Colonic mucosa (tissue), 4 donors: ENCODE results near the gene CPXM2. TPM values are rescaled to one million over a fixed set of nuclear protein-coding genes. Genes with fewer than 3 reads are reported as not detected.

Experiments used
- DNase-seq: peaks from one replicate; pipeline ENCODE4 v3.0.0-alpha.2; 2020
- H3K27ac ChIP-seq: fragments of 200-600 bp; one replicate; pipeline ENCODE4 v1.8.0; 2021
- H3K27me3 ChIP-seq: fragments of 200-600 bp; one replicate; pipeline ENCODE4 v1.8.0; 2021
- H3K36me3 ChIP-seq: fragments of 200-600 bp; one replicate; pipeline ENCODE4 v1.8.0; 2021
- H3K4me1 ChIP-seq: fragments of 200-600 bp; one replicate; pipeline ENCODE4 v1.8.0; 2021; ENCODE audit warnings: mild to moderate bottlenecking
- H3K4me3 ChIP-seq: fragments of 200-600 bp; one replicate; pipeline ENCODE4 v1.8.0; 2021
- H3K9ac ChIP-seq, 2 donors: one replicate each; pipeline ENCODE4 v1.7.0; 2013; ENCODE audit warnings: control low read depth in 2 of 2, low read depth in 2 of 2, low read length in 2 of 2
- H3K9me3 ChIP-seq: fragments of 200-600 bp; one replicate; pipeline ENCODE4 v1.8.0; 2021
- intact Hi-C: fragments of 100-400 bp; cut with DNase I; formaldehyde crosslinking; loops from one replicate; pipeline ENCODE4 v1.14.1; 2022
- total RNA-seq, 2 donors: library from RNA; stranded (reverse); fragmentation: NEBNext Ultra II Directional in 1 of 2; extraction: Animal tissue kit (Norgen Biotek cat#: 25700) in 1 of 2; gene quantifications; one replicate each; pipeline ENCODE4 v1.2.1, GENCODE V29; 2021
- TF ChIP-seq, protein P1 (sequence below): fragments of 200-600 bp; IDR thresholded peaks from one replicate; pipeline ENCODE4 v1.8.0; 2022; ENCODE audit warnings: antibody characterized with exemption, mild to moderate bottlenecking
- donor health status: healthy.
- donor health status: DM: no; HTN: no; CAD: no.
- donor health status: DM: no; HTN: no; CAD: no.

The CPXM2 gene
- total RNA-seq, 2 donors from 2014 or later, result 5.8 to 12.9 TPM

DNA sequence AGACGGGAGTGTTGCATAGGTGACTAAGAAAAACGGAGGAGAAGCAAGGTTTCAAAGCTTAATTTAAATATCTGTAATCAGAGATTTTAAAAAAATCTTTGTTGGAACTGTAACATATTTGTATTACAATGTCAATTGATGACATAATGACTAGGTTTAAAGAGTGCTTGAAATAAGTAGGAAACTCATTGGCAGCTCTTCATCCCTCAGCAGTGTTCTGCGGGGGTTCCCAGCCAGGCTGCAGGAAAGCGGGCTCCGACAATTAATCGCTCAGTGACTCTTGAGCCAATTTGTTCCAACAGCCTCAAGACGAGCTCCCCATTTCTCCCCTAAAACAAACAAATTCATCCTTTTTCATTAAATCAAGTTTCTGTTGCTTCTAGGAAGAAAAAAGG is 22.6 kb downstream of the CPXM2 start:
- intact Hi-C loops, result no loop called here
- Histone ChIP-seq H3K4me3 (no peak overlapping the region), H3K36me3 (no peaks in the 10 kb centered on the region), H3K4me1 (no peaks in the 10 kb centered on the region), H3K27me3 (no peaks in the 10 kb centered on the region), H3K9ac (no peak overlapping the region), H3K9me3 (no peaks in the 10 kb centered on the region), H3K27ac (no peak overlapping the region)
- no peak for DNase-seq
- TF ChIP-seq, protein P1, sequence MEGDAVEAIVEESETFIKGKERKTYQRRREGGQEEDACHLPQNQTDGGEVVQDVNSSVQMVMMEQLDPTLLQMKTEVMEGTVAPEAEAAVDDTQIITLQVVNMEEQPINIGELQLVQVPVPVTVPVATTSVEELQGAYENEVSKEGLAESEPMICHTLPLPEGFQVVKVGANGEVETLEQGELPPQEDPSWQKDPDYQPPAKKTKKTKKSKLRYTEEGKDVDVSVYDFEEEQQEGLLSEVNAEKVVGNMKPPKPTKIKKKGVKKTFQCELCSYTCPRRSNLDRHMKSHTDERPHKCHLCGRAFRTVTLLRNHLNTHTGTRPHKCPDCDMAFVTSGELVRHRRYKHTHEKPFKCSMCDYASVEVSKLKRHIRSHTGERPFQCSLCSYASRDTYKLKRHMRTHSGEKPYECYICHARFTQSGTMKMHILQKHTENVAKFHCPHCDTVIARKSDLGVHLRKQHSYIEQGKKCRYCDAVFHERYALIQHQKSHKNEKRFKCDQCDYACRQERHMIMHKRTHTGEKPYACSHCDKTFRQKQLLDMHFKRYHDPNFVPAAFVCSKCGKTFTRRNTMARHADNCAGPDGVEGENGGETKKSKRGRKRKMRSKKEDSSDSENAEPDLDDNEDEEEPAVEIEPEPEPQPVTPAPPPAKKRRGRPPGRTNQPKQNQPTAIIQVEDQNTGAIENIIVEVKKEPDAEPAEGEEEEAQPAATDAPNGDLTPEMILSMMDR, result no peak

DNA sequence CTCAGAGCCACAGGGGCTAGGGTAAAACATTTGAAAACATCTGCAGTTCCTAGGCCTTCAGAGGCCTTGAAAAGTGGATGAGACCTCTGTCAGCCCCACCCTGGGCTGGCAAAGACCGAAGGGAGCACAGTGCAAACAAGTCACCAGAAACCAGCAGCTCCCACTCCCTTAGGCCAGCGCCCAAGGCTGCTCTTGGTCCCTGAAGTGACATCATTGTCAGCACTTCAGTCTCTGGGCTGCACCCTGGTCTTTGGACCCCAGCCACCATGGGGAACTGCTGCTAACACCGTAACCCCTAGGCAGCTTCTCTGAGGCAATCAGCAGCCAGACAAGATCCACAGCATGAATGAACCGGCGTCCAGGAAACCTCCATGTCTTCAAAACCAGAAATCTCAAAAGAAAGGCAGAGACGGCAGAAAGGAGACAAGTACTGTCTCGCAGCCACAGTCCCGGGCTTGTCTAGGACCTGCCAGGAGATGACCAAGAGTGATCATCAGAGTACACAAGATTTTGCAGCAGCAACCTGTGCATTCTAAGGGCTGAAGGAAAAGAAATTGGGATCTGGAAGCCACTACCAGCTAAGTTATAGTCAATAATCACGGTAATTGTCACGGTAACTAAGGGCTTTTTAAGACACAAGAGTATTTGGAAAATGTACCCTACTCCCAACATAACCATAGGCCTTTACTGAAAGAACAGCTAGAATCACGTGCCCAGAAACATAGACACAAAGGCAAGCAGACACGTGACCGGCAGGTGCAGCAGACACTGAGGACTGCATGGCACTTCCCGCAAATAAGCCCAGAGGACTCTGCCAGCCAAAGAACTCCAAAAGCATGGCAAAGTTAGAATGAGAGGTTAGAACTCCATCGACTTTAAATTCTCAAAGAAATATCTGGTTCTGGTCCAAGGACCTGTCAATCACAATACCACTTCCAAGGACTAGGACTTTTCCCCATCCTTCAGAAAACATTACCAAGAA is 23.3 kb downstream of the CPXM2 start:
- no peaks in the 10 kb centered on the region for H3K4me1 ChIP-seq
- no peaks in the 10 kb centered on the region for H3K27me3 ChIP-seq
- no peaks in the 10 kb centered on the region for H3K36me3 ChIP-seq
- TF ChIP-seq, protein P1, result no peak
- no peak for DNase-seq
- intact Hi-C loops, result no loop called here
- H3K9me3 ChIP-seq, result no peaks in the 10 kb centered on the region
- no peak overlapping the region for H3K9ac ChIP-seq
- H3K27ac ChIP-seq, result no peak overlapping the region
- H3K4me3 ChIP-seq, result no peak overlapping the region

DNA sequence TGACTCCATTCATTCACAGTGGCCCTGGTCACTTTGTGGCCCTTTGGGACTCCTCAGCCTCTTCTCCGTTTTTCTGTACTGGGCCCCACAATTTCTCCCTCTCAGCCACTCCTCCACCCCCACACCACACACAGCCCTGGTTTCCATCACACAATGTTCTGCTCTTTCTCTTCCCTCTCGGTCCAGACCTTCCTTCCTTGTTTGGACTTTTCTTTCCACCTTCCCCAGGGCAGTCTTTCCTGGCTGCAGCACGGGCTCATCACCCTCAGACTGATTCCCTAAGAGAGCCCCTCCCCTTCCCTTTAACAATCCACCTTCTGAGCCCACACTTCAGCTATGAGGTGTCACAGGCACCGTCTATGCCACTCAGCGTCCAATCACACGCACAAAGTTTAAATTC is 25.7 kb downstream of the CPXM2 start:
- Histone ChIP-seq H3K4me3 (no peak overlapping the region), H3K36me3 (no peaks in the 10 kb centered on the region), H3K9ac (no peak overlapping the region), H3K27me3 (no peaks in the 10 kb centered on the region), H3K27ac (peak overlapping the region; percentile 0), H3K4me1 (no peaks in the 10 kb centered on the region), H3K9me3 (no peaks in the 10 kb centered on the region)
- TF ChIP-seq, protein P1, result no peak
- intact Hi-C loops, result no loop called here
- no peak for DNase-seq

DNA sequence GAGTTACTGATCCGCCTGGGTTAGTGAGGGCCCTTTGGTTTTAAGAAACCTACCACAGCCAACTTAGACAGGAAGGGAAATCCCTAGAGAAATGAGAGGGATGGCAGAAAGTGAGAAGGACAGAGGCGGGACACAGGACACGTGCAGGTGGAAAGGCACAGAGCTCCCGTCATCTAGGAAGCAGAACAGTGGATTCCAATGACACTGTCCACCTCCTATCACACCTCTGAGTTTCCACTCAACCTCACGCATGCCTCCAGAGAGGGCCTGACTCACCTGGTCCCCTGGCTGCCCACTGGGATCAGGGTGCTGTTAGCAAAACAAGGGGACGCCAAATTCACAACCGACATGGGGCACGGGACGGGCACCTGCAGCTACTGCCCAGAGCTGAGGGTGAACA is 26.3 kb downstream of the CPXM2 start:
- Histone ChIP-seq H3K9me3 (no peaks in the 10 kb centered on the region), H3K9ac (no peak overlapping the region), H3K27ac (peak overlapping the region; percentile 0), H3K36me3 (no peaks in the 10 kb centered on the region), H3K4me1 (no peaks in the 10 kb centered on the region), H3K27me3 (no peaks in the 10 kb centered on the region), H3K4me3 (no peak overlapping the region)
- intact Hi-C loops, result no loop called here
- DNase-seq, result no peak
- TF ChIP-seq, protein P1, result no peak

DNA sequence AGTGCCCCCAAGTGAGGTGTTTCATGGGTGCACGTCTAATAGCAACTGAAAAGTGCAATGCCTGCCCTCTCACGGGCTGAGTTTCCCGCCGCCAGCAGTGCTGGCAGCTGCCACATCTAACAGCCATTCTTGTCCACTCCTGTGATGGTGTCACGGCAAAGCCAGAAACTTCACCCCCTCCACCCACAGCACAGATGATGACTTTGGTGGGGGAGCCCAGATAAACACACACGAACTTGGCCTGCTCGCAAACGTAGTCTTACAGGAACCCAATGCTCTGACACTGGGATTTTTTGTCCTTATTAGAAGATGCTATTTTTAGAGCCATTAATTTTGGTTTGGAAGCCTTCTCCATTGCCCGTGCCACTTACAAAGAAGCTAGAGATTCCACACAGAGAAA is 26.7 kb downstream of the CPXM2 start:
- intact Hi-C loops, result no loop called here
- Histone ChIP-seq H3K36me3 (no peaks in the 10 kb centered on the region), H3K9ac (no peak overlapping the region), H3K27ac (no peak overlapping the region), H3K4me3 (no peak overlapping the region), H3K9me3 (no peaks in the 10 kb centered on the region), H3K27me3 (no peaks in the 10 kb centered on the region), H3K4me1 (no peaks in the 10 kb centered on the region)
- TF ChIP-seq, protein P1, result no peak
- no peak for DNase-seq
